RWPE2 (cell line): ENCODE data around the gene RHOG.

Experiments used
- ATAC-seq: fragments of 200-7000 bp; cut with Tn5 transposase; 3 replicates; pipeline ENCODE4 v1.9.1; 2021; ENCODE audit warnings: low read depth
- DNase-seq: peaks from one replicate; pipeline ENCODE4 v3.0.0-alpha.2; 2020; ENCODE audit warnings: low spot score
- H3K27ac ChIP-seq: fragments of 450-650 bp; 2 replicates; pipeline ENCODE4 v1.5.1; 2017; ENCODE audit warnings: mild to moderate bottlenecking; ENCODE audit not compliant: poor library complexity, severe bottlenecking
- H3K27me3 ChIP-seq: fragments of 250-450 bp; sonication (Bioruptor Pico); 2 replicates; pipeline ENCODE4 v1.5.1; 2021; ENCODE audit warnings: mild to moderate bottlenecking, moderate library complexity; ENCODE audit not compliant: insufficient read depth, poor library complexity, severe bottlenecking
- H3K36me3 ChIP-seq: fragments of 250-450 bp; sonication (Bioruptor Pico); 2 replicates; pipeline ENCODE4 v1.5.1; 2020; ENCODE audit warnings: low read depth, mild to moderate bottlenecking, moderate library complexity
- H3K4me1 ChIP-seq: fragments of 250-450 bp; sonication (Bioruptor Pico); 2 replicates; pipeline ENCODE4 v1.5.1; 2021; ENCODE audit warnings: mild to moderate bottlenecking, moderate library complexity; ENCODE audit not compliant: insufficient read depth, poor library complexity, severe bottlenecking
- H3K4me3 ChIP-seq: fragments of 250-450 bp; sonication (Bioruptor Pico); 2 replicates; pipeline ENCODE4 v1.5.1; 2021; ENCODE audit warnings: mild to moderate bottlenecking, moderate library complexity; ENCODE audit not compliant: severe bottlenecking
- H3K9me3 ChIP-seq: fragments of 250-450 bp; sonication (Bioruptor Pico); 2 replicates; pipeline ENCODE4 v1.5.1; 2021; ENCODE audit warnings: mild to moderate bottlenecking, moderate library complexity; ENCODE audit not compliant: severe bottlenecking
- CTCF ChIP-seq: fragments of 450-650 bp; IDR thresholded peaks from one replicate; pipeline ENCODE4 v1.5.1; 2017; ENCODE audit warnings: mild to moderate bottlenecking, moderate library complexity; ENCODE audit not compliant: poor library complexity, severe bottlenecking

The RHOG gene

GRCh38 chr11:3877364-3878257 lies 36.9 kb upstream of the RHOG start:
- H3K4me3 ChIP-seq: no peak overlapping the region
- no peak for TF ChIP-seq CTCF
- ATAC-seq (peak; percentile 31; the same call in 1 of the 3 replicates), DNase-seq (no peak)
- no peaks in the 10 kb centered on the region for H3K27me3 ChIP-seq
- H3K36me3 ChIP-seq: no peaks in the 10 kb centered on the region
- no peaks in the 10 kb centered on the region for H3K9me3 ChIP-seq
- H3K4me1 ChIP-seq: peaks cover 7% of the 10 kb centered on the region
- no peak overlapping the region for H3K27ac ChIP-seq

DNA sequence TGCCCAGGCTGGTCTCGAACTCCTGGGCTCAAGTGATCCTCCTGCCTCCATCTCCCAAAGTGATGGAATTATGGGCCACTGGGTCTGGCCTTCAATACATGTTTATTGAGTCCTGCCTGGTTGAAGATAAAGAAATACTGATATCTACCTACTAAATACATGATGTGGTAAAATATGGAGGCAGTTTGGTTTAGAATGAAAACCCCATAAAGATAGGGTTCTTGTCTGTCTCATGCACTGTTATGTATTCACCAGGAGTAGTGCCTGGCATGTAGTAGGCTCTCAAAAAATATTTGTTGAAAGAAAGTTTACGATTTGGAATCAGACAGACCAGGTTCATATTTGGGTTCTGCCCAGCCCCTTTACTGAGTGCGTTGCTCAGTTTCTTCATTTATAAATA lies 35.9 kb upstream of the RHOG start:
- ATAC-seq: no peak

GRCh38 chr11:3873712-3874349 lies 33.1 kb upstream of the RHOG start:
- no peaks in the 10 kb centered on the region for H3K27me3 ChIP-seq
- H3K27ac ChIP-seq: no peak overlapping the region
- no peak for ATAC-seq
- H3K4me3 ChIP-seq: no peak overlapping the region
- DNase-seq: no peak
- H3K9me3 ChIP-seq: no peaks in the 10 kb centered on the region
- TF ChIP-seq CTCF: no peak
- no peaks in the 10 kb centered on the region for H3K36me3 ChIP-seq
- H3K4me1 ChIP-seq: no peaks in the 10 kb centered on the region

More for the DNA sequence above, 35.9 kb upstream of the RHOG start:
- TF ChIP-seq CTCF: no peak
- Histone ChIP-seq H3K4me3 (no peak overlapping the region), H3K27ac (no peak overlapping the region), H3K4me1 (peaks cover 7% of the 10 kb centered on the region), H3K9me3 (no peaks in the 10 kb centered on the region), H3K27me3 (no peaks in the 10 kb centered on the region), H3K36me3 (no peaks in the 10 kb centered on the region)
- DNase-seq: no peak

GRCh38 chr11:3867209-3868091 lies 26.7 kb upstream of the RHOG start:
- Histone ChIP-seq H3K4me1 (peaks cover 11% of the 10 kb centered on the region), H3K27ac (no peak overlapping the region), H3K4me3 (no peak overlapping the region), H3K9me3 (no peaks in the 10 kb centered on the region), H3K36me3 (no peaks in the 10 kb centered on the region), H3K27me3 (no peaks in the 10 kb centered on the region)
- DNase-seq: no peak
- TF ChIP-seq CTCF: no peak
- ATAC-seq: no peak
